NCI-H2171 treated with DMSO at 0.1 percent for 48 hours (cell line): ENCODE results near the gene ZNF740.

ENCODE experiments used
- DNase-seq: peaks from one replicate; lab custom pipeline; 2025; lab: John Stamatoyannopoulos, UW

The ZNF740 gene

DNA sequence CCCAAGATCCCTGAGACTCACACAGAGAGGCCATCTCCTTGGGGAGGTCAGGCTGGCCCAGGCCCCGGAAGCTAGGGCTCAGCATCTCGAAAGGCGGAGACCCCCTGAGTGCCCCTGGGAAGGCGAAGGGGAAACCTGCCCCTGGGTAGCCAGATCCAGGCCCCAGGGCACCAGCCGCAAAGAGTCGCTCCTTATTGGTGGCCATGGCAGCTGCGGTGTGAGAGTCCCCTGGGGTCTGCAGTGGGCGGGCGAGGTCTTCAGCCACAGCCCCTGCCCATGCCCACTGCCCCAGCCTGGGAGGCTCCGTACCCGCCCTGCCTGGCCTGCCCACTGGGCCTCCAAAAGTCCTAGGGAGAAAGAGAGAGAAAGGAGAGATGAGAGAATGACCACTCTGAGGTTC, 46.8 kb downstream of the ZNF740 start:
- no peak for DNase-seq

DNA sequence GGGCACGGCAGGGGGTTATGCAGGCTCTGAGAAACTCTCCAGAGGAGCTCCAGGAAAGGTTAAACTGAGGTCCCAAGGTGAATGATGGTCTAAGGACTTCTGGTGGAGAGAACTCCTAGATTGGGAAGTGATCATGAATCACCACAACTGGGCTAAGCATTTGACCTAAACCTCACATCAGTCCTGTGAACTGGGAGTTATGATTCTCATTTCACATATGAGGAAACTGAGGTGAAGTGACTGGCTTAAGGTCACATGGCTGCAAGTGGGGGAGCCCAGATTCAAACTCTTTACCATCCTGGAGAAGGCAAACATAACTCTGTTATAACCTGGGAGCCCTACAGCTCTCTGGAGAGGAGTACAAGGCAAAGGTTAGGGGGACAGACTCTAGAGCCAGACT, 47.3 kb downstream of the ZNF740 start:
- DNase-seq: no peak

DNA sequence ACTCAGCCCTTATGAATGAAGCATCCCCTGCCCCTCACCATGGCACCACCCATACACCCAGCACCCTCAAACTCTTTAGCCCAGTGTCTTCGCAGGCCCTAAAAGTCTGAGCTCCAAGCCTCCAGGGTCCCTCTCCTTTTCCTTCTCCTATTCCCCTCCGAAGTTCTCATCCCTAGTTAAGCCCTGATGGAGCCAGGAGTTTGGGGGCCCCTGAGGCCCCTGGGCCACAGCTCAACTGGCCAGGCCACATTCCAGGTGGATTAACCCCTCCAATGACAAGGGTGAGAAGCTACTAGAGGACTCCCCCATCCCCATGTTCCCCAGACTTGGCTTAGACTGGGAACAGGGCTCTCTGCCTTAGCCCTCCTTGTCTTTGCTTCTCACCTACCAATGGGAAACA, 48.9 kb downstream of the ZNF740 start:
- DNase-seq: no peak

DNA sequence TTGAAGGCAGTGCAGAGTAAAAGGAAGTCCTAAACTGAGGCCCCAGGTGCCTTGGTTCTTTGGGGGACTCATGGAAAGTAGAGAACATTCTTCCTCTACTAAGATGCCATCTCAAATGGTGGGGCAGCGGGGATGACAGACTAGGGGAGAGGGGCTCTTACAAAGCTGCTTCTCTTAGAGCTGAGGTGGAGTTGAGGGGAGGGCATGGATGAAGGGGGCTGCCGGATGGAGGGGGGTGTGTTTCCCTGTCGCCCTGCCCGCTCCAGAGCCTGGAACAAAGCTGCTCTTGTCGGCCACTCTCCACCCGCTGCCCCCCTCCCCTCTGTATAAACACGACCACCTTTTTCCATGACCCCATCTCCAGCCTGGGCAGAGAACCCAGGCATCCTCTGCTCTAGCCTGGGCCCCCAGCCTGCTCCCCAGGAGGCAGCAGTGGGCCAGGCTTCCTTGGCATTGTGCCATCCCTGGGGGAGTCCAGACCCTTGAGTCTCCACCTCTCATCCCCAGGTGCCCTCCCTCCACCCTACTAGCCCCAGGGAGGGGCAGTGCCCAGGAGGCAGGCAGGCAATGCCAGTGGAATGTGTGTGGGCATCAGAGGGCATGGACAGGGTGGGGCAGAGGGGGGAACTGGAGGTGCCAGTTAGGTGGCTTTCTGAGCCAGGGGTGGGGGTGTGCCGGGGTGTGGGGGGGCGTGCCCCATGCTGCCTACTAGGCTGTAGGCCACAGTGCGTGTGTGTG, 49.8 kb downstream of the ZNF740 start:
- DNase-seq: no peak

DNA sequence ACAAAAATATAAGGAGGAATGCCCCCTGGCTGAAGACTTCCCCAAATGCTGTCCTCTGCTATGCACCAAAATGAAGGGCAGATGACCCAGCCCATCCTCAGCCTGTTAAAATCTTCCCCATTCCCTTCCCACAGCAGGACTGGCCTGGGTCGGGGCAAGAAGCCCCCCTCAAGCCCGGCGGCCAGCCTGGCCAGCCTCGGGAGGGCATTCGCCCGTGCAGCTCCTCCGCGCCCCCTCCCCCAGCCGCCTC, 51.1 kb downstream of the ZNF740 start:
- DNase-seq: no peak

DNA sequence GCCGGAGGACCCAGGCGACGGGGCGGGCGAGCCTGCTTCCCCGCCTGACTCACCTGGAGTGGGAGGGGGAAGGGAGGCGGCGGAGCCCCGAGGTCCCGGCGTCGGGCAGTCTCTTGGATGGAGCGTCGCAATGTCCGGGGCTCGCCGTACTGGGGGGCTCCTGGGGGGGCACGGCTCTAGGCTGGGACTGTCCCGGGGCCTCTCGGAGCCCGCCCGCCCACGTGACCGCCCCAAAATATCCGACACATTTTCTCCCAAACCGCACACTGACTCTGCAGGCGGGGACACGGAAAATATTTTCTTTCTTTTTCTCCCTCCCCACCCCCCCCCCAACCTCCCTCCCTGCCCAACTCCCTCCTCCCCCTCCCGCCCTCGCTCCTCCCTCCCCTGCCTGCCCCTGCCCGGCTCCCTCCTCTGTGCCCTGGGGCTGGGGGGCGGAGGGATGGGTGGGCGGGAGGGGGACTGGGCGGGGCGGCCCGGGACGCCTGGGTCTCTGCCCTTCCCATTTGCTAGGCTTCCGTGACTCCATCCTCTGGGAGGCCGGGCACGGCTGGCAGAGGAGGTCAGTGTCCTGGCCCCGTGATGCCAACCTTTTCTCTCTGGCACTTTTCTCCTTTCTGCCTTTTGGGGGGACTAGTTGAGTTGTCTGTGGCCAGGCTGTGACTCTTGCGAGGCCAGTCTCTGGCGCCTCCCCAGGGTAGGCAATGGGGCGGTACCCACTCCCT, 51.6 kb downstream of the ZNF740 start, which contains the start of gene RARG:
Gene RARG (minus strand): TSS at position 289 of the 725 bp plus-strand sequence. CDS start 4,664 bp downstream, outside the sequence.
- peak; percentile 8 for DNase-seq

DNA sequence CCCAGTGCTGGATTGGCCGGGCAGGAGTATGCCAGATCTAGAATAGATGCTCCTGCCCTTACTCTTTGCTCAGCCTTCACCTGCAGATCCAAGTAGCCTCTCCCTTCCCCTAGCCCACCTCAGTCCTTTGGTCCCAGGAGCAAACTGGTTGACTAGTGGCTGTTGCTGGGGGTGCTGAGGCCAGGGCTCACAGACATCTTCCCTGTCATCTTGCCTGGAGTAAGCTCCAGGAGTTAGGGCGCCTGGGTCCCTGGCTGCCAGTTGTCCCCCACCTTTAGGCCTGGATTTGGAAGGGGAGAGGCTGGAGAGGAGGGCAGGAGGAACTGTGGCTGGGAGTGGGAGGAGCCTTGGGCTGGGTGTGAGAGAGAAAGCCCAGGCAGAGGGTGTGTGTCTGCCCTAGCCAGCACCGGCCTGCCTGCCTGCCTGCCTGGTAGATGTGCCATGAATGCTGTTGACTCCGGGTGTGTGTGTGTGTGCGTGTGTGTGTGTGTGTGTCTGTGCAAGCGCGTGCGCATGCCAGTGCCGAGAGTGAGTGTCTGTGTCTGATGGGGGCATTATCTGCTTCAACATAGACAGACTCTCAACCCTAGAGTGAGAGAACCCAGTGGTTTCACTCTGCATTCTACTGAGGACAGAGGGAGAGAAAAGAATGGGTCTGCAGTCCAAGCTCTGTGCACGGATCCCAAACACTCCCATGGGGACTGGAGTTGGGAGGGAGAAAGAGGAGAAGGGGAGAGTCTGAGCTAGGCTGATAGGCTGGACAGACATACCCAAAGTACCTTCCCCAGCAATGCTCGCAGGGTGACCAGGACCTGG, 52.3 kb downstream of the ZNF740 start:
- DNase-seq: no peak

DNA sequence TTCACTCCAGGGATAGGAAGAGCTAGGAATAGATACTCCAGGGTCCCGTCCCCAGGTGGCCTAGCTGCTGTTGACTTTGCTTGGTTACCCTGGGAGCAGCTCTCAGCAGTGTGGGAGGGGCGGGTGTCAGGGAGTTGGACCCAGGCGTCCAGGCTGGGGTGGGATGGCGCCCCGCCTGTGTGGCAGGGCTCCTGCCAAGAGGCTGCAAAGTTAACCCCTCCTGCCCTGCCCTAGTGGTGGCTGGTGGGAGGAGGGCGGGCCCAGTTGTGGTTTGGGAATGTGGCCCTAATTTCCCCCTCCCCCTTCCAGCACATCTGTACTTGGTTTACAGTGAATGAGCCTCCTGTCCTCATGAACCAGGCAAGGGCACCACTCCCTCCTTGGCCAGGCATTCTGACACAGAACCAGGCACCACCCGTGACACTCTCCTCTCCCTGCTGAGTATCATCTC, 53.2 kb downstream of the ZNF740 start:
- no peak for DNase-seq

DNA sequence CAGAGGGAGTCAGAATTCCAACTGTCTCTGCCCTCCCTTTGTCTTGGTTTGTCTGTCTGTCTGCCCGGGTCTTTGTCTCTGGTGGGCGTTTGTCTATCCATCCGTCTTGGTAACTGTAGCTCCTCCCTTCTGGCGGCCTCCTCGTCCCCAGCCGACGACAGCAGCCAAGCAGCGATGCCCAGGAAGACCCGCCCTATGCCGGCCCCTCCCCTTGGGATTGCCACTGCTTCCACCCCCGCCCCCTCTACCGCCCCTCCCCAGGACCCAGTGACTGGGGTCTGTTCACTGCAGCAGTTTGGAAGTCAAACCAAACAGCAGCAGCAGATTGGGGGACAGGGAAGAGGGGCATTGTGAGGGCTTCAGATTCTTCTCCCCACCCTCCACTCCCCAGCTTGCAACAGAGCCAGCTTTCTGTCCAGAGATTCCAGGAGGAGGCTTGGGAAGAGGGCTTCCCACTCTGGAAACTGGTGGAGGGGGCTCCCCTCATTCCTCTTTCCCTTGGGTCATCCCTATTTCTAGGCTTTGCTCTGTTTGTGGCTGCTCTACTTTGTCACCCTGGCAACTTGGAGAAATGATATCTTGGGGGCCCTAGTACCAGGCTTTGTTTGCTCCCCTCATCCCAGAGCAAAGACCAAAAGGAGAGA, 53.9 kb downstream of the ZNF740 start:
- DNase-seq: no peak

DNA sequence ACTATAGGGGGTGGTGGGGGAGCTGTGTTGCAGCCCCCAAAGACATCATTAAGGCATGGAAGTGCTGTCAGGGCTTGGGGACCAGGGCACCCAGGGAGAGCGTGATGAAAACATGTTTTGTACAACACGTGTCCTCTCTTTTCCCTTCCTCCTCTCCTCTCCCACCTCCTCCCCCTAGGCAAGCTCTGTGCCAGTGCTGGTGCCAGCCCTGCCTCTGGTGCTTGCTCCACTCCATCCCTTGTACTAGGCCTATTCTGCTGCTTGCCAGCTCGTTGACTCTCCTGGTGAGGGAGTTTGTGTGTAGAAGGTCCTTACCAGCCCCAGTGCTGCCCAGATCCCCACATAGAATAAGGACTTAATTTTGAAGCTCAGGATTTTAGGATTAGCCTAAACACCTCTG, 54.6 kb downstream of the ZNF740 start:
- no peak for DNase-seq

DNA sequence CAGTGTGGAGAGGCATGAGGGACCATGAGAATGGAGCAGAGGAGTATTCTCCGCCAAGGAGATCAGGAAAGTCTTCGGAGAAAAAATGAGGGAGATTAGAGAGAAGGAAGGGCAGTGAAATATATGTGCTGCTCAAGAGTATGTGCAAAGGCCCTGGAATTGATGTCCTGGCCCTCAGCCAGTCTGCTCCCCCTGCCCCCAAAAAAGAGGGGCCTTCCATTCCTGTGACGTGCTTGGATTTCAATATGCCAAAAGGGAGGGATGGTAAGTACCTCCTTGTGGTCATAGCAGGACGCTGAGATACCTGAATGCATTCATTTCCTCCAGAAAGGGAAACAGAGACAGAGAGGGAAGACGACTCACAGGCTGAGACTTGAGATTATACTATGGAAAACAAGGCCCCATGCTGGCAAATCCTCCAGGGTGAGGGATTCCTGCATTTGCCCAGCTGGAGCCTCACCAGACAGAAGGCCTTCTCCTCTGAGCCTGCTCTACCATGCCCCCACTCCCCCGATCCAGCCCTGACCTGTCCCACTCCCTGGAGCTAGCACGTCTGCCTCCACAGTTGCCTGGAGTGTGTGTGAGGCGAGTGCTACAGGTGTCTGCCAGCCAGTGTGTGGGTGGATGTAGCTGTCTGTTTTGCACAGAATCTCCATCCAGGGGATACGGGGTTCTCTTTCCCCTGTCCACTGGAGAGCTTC, 55.4 kb downstream of the ZNF740 start:
- peak; percentile 16 for DNase-seq

DNA sequence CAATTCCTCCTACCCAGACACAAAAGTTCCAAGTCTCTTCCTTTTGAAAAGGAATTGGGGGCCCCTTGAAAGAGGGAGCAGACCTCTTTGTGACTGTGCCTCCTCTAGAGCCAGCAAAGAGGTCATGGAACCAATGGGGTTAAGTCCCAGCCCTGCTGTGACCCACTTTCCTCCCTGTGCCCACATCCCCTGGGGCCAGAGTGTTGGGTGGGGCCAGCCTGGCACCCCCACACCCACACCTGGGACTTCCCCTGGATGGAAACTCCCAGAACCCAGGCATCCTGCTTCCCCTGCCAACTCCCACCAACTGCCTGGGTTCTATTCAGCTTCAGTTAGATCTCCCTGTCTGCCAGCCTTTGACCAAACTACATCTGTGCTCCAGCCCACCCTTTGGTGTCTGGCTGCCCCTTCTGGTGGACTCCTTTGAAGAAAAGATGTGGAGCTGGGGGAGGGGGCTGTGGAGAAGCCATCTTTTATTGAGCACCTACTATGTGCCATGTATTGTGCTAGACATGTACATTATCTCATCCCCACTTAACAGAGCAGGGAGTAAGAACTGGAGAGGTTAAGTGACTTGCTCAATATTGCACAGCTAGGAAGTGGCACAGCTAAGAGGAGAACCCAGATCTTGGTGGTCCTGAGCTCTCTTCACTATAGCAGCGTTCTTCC, 56.1 kb downstream of the ZNF740 start:
- DNase-seq: no peak

DNA sequence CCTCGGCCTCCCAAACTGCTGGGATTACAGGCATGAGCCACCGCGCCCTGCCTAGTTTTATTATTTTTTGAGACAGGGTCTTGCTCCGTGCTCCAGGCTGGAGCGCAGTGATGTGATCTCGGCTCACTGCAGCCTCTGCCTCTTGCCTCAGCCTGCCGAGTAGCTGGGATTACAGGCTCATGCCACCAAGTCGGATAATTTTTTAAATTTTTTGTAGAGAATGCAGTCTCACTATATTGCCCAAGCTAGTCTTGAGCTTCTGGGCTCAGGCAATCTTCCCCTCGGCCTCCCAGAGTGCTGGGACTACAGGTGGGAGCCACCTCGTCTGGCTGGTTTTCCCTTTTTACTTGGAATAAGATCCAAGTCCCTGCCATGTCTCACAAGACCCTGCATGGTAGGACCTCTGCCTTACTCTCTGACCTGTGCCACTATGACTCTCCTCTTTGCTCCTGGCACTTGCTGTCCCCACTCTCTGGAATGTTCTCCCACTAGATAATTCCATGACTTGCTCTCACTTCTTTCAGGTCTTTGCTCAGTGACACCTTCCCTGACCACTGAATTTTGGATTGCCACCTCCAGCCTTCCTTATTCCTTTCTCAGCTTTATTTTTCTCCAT, 59.2 kb downstream of the ZNF740 start:
- DNase-seq: no peak

DNA sequence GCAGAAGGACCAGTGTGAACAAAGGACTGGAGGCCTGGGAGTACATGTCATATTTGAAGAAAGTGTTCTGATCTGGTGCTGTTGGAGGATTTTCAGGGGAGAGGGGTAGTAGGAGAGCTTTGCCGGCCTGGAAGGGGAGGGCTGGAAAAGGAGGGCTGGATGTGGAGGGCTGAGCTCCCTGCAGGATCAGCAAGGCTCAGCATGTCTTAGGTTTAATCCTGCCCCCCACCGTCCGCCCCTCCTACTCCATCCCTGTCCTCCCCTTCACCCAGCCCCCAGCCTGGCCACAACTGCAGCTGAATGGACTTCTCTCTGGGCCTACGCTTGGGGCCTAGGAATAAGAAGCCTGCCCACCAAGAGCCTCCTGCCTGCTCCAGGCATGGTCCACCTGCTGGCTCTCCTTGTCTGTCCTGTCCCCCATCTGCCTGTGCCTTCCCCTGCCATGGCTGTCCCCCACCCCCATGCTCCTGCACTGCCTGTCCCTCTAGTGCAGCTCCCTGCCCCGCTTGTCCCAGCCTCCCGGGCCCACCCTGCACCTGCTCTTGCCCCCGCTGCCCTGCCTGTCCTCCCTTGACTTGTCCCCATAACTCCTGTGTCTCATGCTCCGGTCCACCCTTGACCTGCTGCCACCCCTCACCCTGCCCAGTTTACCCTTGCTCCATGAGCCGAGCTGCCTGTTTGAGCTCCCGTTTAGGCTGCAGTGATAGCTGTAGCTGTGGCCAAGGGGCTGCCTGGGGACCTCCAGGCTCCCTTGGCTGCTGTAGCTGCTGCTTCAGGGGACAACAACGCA, 61.3 kb downstream of the ZNF740 start:
- DNase-seq: no peak

DNA sequence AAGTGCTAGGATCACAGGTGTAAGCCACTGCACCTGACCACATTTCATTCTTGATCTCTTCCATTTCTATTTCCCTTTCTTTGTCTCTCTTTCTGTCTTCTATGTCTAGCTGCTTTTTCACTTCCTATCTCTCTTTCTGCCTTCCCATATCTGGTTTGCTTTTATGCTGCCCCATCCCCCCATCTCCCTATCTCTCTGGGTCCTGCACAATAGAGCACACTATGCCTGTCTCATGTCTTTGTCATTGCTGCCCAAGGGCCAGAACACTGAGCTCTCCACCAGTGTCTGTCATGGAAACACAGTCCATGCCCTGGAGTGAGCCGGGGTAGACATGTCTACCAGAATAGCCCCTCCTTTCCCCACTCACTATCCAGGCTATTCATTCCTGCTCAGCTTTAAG, 63.8 kb downstream of the ZNF740 start:
- no peak for DNase-seq
